ENCODE results near the gene N4BP3. TPM values are rescaled to one million over a fixed set of nuclear protein-coding genes. Genes with fewer than 3 reads are reported as not detected.

N4BP3 gene
- total RNA-seq, 4 donors from 2014 or later = 0.55 to 2.6 (median 1.2) TPM

DNA sequence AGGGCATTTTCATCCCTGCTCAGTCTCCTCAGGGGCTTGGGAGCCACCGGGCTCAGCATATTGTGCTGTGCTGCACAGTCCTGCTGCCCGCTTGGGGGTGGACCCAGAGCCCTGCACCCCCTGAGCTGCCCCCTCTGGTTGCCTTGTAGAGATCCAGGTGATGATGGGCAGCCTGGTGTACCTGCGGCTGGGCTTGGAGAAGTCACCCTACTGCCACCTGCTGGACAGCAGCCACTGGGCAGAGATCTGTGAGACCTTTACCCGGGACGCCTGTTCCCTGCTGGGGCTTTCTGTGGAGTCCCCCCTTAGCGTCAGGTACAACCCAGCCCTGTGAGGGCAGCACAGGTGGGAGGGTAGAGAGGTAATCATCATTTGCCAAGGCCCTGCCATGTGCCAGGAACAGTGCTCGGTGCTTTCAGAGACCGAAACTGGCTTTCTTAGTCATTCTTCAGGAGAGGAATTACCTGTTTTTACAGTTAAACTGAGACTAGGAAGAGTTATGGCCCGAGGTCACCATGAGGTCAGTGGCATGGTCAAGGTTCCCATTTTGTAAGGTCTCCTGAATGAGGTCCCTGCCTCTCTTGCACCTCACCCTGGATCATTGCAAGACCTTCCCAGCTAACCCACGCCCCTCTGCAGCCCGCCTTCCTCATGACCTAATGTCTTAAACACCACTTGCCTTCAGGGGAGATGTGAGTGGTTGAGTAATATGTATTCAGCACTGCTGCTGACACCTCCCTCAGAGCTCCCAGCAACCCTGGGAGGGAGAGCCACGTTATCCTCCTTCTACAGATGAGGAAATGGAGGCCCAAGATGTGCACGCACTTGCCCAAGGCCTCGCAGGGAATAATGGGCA, 32.9 kb downstream of the N4BP3 start:
- in situ Hi-C loops (cut with MboI; ENCODE audit: low pct_ligation_motif_present in 1 of 4, low pct_unique_long_range_greater_than_20kb in 1 of 4, low sequenced_read_pairs in 3 of 4) = no loop called here
- H3K36me3 ChIP-seq = peaks cover 0 to 18% (median 7%) of the 10 kb centered on the region in 4 donors
- peak; percentile 79 for DNase-seq
- WGBS, 2 donors (ENCODE audit: low coverage in 1 of 2) = 53% methylated on average over 14 of the region's 14 CpGs; no CpG with 5 or more reads in 1 of the 2 donors
- peaks cover 0 to 3% (median 0%) of the 10 kb centered on the region in 4 donors for H3K4me1 ChIP-seq
- H3K9me3 ChIP-seq = no peaks in the 10 kb centered on the region
- intact Hi-C loops (cut with DNase I; ENCODE audit: low total_unique reads) = no loop called here
- no peaks in the 10 kb centered on the region for H3K27me3 ChIP-seq
- H3K4me3 ChIP-seq = no peak overlapping the region
- TF ChIP-seq, protein P1, sequence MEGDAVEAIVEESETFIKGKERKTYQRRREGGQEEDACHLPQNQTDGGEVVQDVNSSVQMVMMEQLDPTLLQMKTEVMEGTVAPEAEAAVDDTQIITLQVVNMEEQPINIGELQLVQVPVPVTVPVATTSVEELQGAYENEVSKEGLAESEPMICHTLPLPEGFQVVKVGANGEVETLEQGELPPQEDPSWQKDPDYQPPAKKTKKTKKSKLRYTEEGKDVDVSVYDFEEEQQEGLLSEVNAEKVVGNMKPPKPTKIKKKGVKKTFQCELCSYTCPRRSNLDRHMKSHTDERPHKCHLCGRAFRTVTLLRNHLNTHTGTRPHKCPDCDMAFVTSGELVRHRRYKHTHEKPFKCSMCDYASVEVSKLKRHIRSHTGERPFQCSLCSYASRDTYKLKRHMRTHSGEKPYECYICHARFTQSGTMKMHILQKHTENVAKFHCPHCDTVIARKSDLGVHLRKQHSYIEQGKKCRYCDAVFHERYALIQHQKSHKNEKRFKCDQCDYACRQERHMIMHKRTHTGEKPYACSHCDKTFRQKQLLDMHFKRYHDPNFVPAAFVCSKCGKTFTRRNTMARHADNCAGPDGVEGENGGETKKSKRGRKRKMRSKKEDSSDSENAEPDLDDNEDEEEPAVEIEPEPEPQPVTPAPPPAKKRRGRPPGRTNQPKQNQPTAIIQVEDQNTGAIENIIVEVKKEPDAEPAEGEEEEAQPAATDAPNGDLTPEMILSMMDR (IDR thresholded peaks at IDR 0.05) = peak; percentile 62 to 79 (median 70)
- TF ChIP-seq POLR2A (IDR thresholded peaks at IDR 0.05) (no peak), EP300 (IDR thresholded peaks at IDR 0.05; ENCODE audit: low read depth) (no peak), POLR2AphosphoS5 (IDR thresholded peaks at IDR 0.05) (no peak)
- no peak overlapping the region for H3K27ac ChIP-seq

DNA sequence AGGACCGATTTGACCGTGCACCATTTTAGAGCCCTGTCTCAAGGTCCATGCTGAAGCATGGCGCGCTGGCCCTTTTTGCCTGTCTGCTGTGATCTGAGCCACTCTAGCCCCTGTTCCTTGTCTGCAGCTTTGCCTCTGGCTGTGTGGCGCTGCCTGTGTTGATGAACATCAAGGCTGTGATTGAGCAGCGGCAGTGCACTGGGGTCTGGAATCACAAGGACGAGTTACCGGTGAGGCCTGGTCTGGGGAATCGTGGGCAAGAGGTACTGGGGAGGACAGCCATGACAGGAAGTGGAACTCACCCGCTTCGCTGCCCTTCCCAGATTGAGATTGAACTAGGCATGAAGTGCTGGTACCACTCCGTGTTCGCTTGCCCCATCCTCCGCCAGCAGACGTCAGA, 34.1 kb downstream of the N4BP3 start:
- no peak for DNase-seq
- Histone ChIP-seq H3K36me3 (peaks cover 0 to 18% (median 7%) of the 10 kb centered on the region in 4 donors), H3K4me3 (no peak overlapping the region), H3K27ac (no peak overlapping the region), H3K27me3 (no peaks in the 10 kb centered on the region), H3K4me1 (peaks cover 0 to 5% (median 2%) of the 10 kb centered on the region in 4 donors), H3K9me3 (no peaks in the 10 kb centered on the region)
- in situ Hi-C loops (cut with MboI; ENCODE audit: low pct_ligation_motif_present in 1 of 4, low pct_unique_long_range_greater_than_20kb in 1 of 4, low sequenced_read_pairs in 3 of 4) = no loop called here
- 88 to 90% methylated on average over 2 to 15 of the region's 15 CpGs for WGBS, 2 donors (ENCODE audit: low coverage in 1 of 2)
- intact Hi-C loops (cut with DNase I; ENCODE audit: low total_unique reads) = no loop called here
- TF ChIP-seq POLR2AphosphoS5 (IDR thresholded peaks at IDR 0.05) (no peak), POLR2A (IDR thresholded peaks at IDR 0.05) (no peak), EP300 (IDR thresholded peaks at IDR 0.05; ENCODE audit: low read depth) (no peak)
- TF ChIP-seq, protein P1 (IDR thresholded peaks at IDR 0.05) = no peak

DNA sequence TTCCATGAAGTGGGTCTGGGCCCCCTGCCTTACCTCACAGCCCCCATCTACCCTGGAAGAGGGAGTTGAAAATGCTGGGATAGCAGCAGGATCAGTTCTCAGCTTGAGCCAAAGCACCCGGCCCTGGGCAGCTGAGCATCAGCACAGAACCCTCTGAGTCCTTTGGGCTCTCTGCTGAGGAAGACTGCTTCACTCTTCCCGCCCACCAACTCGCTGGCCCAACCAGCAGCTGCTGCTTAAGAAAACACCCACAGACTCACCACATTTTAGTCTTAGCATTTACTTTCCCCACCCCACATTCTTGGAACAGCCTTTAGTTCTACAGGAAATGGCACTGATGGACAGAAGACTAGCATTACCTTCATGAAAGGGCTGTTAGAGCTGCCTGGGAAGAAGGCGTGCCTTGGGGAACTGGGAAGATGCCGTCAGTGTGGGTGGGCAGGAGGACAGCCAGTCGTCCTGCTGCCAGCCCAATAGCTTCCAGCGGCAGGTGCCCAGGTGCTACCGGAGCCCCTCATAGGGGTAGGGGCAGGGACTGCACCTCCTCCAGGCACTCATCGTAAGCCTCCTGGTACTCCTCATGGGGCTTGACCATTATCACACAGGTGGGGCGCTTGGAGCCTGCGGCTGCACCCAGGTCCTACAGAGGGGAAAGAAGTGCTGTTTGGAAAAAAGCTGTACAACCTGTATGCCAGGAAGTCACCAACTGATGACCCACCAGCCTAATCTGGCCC, 36.0 kb downstream of the N4BP3 start:
- intact Hi-C loops (cut with DNase I; ENCODE audit: low total_unique reads) = no loop called here
- 75 to 82% methylated on average over 2 to 11 of the region's 11 CpGs for WGBS, 2 donors (ENCODE audit: low coverage in 1 of 2)
- in situ Hi-C loops (cut with MboI; ENCODE audit: low pct_ligation_motif_present in 1 of 4, low pct_unique_long_range_greater_than_20kb in 1 of 4, low sequenced_read_pairs in 3 of 4) = no loop called here
- Histone ChIP-seq H3K4me1 (peaks cover 7 to 16% (median 13%) of the 10 kb centered on the region in 4 donors), H3K27ac (no peak overlapping the region), H3K36me3 (no peaks in the 10 kb centered on the region), H3K4me3 (no peak overlapping the region), H3K27me3 (no peaks in the 10 kb centered on the region), H3K9me3 (no peaks in the 10 kb centered on the region)
- DNase-seq = no peak
- no peak for TF ChIP-seq EP300 (IDR thresholded peaks at IDR 0.05; ENCODE audit: low read depth)
- TF ChIP-seq, protein P1 (IDR thresholded peaks at IDR 0.05) = no peak
- TF ChIP-seq POLR2A (IDR thresholded peaks at IDR 0.05) = no peak
- TF ChIP-seq POLR2AphosphoS5 (IDR thresholded peaks at IDR 0.05) = no peak

Measured in transverse colon (tissue), 4 donors.